HepG2 (cell line): ENCODE measurements around the gene FGGY. TPM values are rescaled to one million over a fixed set of nuclear protein-coding genes. Genes with fewer than 3 reads are reported as not detected.

ENCODE experiments used
- AGO1 ChIP-seq: fragments of 200-400 bp; formaldehyde crosslinking; IDR thresholded peaks from 2 replicates; pipeline ENCODE4 v1.6.1; 2017; ENCODE audit warnings: mild to moderate bottlenecking, low read depth, low read length, moderate library complexity; ENCODE audit not compliant: poor library complexity, severe bottlenecking
- HMGA1 ChIP-seq: sonication (generic); formaldehyde crosslinking; conservative IDR thresholded peaks from 2 replicates; pipeline ENCODE4 v1.4.0; 2020; ENCODE audit warnings: missing genetic modification reagents
- KDM2A ChIP-seq: sonication (generic); formaldehyde crosslinking; IDR thresholded peaks from 2 replicates; pipeline ENCODE4 v1.4.0; 2020; ENCODE audit warnings: low read depth, missing genetic modification reagents, borderline replicate concordance
- NFE2L1 ChIP-seq: sonication (generic); formaldehyde crosslinking; IDR thresholded peaks from 2 replicates; pipeline ENCODE4 v1.4.0; 2020; ENCODE audit warnings: missing genetic modification reagents, mild to moderate bottlenecking, borderline replicate concordance
- NKX3-1 ChIP-seq: sonication (generic); formaldehyde crosslinking; IDR thresholded peaks from 2 replicates; pipeline ENCODE4 v1.5.0; 2020; ENCODE audit warnings: missing genetic modification reagents
- SIN3B ChIP-seq: fragments of 150-350 bp; IDR thresholded peaks from 2 replicates; pipeline ENCODE4 v1.6.1; 2014; ENCODE audit warnings: low read length
- TCF7 ChIP-seq: sonication (generic); IDR thresholded peaks from 2 replicates; pipeline ENCODE4 v1.6.1; 2016; ENCODE audit warnings: antibody characterized with exemption, low read depth
- TOE1 ChIP-seq: sonication (generic); formaldehyde crosslinking; IDR thresholded peaks from 2 replicates; pipeline ENCODE4 v1.4.0; 2020; ENCODE audit warnings: mild to moderate bottlenecking, missing genetic modification reagents
- ZBTB34 ChIP-seq: sonication (generic); formaldehyde crosslinking; IDR thresholded peaks from 2 replicates; pipeline ENCODE4 v1.8.0; 2022; ENCODE audit warnings: mild to moderate bottlenecking, missing genetic modification reagents
- ZNF160 ChIP-seq: sonication (generic); formaldehyde crosslinking; IDR thresholded peaks from 2 replicates; pipeline ENCODE4 v1.8.0; 2022; ENCODE audit warnings: mild to moderate bottlenecking, inconsistent platforms, missing genetic modification reagents
- ZNF431 ChIP-seq: sonication (generic); formaldehyde crosslinking; IDR thresholded peaks from 2 replicates; pipeline ENCODE4 v1.9.0; 2022; ENCODE audit warnings: missing genetic modification reagents, low read depth, mild to moderate bottlenecking, borderline replicate concordance
- ZNF580 ChIP-seq: IDR thresholded peaks from 2 replicates; pipeline ENCODE4 v1.6.1; 2016; ENCODE audit warnings: low read depth, borderline replicate concordance
- ZNF605 ChIP-seq: sonication (generic); formaldehyde crosslinking; IDR thresholded peaks from 2 replicates; pipeline ENCODE4 v1.8.0; 2022; ENCODE audit warnings: mild to moderate bottlenecking, missing genetic modification reagents
- polyA plus RNA-seq, 8 experiments: library from polyadenylated mRNA; depleted of rRNA in 3 of 8; stranded (reverse) in 7 of 8; unstranded in 1 of 8; fragments of >200 nt; fragmentation: Illumina TruSeq in 4 of 8; extraction: Trizol in 4 of 8; gene quantifications; 2 replicates each; pipeline versions ENCODE4 v1.2.1 to v1.2.3, GENCODE V29; 2011 to 2016; ENCODE audit warnings: low read depth in 4 of 8, missing spikeins in 1 of 8, mixed read lengths in 1 of 8; ENCODE audit not compliant: insufficient read depth in 1 of 8
- total RNA-seq, 5 experiments: library from RNA; depleted of rRNA; stranded (reverse); fragments of >200 nt; fragmentation: Illumina TruSeq; extraction: Trizol; gene quantifications; 2 replicates each; pipeline ENCODE4 v1.2.3, GENCODE V29; 2016; ENCODE audit warnings: low read depth in 1 of 5
- TF ChIP-seq, protein P1 (sequence below), 2 experiments: sonication (generic) in 1 of 2; formaldehyde crosslinking in 1 of 2; IDR thresholded peaks; 2 replicates each; pipeline versions ENCODE4 v1.4.0 to v1.6.1; 2018 to 2020; ENCODE audit warnings: missing genetic modification reagents in 2 of 2, borderline replicate concordance in 1 of 2, low read depth in 1 of 2, mild to moderate bottlenecking in 1 of 2, missing biosample characterization in 1 of 2
- TF ChIP-seq, protein P2 (sequence below): sonication (generic); formaldehyde crosslinking; IDR thresholded peaks from 2 replicates; pipeline ENCODE4 v1.5.0; 2020; ENCODE audit warnings: missing genetic modification reagents, mild to moderate bottlenecking, borderline replicate concordance
- TF ChIP-seq, protein P3 (sequence below): sonication (generic); formaldehyde crosslinking; IDR thresholded peaks from 2 replicates; pipeline ENCODE4 v1.4.0; 2020; ENCODE audit warnings: missing genetic modification reagents
- TF ChIP-seq, protein P4 (sequence below): sonication (generic); formaldehyde crosslinking; conservative IDR thresholded peaks from 2 replicates; pipeline ENCODE4 v1.4.0; 2020; ENCODE audit warnings: missing genetic modification reagents
- TF ChIP-seq, protein P5 (sequence below): sonication (generic); formaldehyde crosslinking; IDR thresholded peaks from 2 replicates; pipeline ENCODE4 v1.4.0; 2020; ENCODE audit warnings: missing genetic modification reagents

The FGGY gene
- total and polyA plus RNA-seq, 2 of the 13 experiments (the other 11 are each of a cell fraction or from before 2014, with no cell fraction given), result 15.7 to 27.5 TPM

GRCh38 chr1:59296358-59297256 is at the start of gene FGGY (continued):
- TF ChIP-seq SIN3B (no peak), TCF7 (no peak), TOE1 (no peak), KDM2A (CRISPR knock-in tag) (peak; percentile 62; the same call in 1 of the 2 replicates), ZNF431 (CRISPR knock-in tag) (no peak; the same call in 1 of the 2 replicates), NKX3-1 (CRISPR knock-in tag) (no peak), ZNF605 (CRISPR knock-in tag) (peak; percentile 82; the same call in 1 of the 2 replicates), NFE2L1 (no peak), ZNF160 (CRISPR knock-in tag) (no peak), ZNF580 (0 out of 2 replicates have a peak, but pooled peaks have one; percentile 23), AGO1 (no peak), HMGA1 (no peak), ZBTB34 (0 out of 2 replicates have a peak, but pooled peaks have one; percentile 20)
- TF ChIP-seq, protein P1, sequence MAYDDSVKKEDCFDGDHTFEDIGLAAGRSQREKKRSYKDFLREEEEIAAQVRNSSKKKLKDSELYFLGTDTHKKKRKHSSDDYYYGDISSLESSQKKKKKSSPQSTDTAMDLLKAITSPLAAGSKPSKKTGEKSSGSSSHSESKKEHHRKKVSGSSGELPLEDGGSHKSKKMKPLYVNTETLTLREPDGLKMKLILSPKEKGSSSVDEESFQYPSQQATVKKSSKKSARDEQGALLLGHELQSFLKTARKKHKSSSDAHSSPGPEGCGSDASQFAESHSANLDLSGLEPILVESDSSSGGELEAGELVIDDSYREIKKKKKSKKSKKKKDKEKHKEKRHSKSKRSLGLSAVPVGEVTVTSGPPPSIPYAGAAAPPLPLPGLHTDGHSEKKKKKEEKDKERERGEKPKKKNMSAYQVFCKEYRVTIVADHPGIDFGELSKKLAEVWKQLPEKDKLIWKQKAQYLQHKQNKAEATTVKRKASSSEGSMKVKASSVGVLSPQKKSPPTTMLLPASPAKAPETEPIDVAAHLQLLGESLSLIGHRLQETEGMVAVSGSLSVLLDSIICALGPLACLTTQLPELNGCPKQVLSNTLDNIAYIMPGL (CRISPR knock-in tag; IDR thresholded peaks at IDR 0.05; ENCODE audit: borderline replicate concordance in 1 of 2, low read depth in 1 of 2), result peak; percentile 20 to 58; a peak in 3 of 4 replicates
- TF ChIP-seq, protein P2, sequence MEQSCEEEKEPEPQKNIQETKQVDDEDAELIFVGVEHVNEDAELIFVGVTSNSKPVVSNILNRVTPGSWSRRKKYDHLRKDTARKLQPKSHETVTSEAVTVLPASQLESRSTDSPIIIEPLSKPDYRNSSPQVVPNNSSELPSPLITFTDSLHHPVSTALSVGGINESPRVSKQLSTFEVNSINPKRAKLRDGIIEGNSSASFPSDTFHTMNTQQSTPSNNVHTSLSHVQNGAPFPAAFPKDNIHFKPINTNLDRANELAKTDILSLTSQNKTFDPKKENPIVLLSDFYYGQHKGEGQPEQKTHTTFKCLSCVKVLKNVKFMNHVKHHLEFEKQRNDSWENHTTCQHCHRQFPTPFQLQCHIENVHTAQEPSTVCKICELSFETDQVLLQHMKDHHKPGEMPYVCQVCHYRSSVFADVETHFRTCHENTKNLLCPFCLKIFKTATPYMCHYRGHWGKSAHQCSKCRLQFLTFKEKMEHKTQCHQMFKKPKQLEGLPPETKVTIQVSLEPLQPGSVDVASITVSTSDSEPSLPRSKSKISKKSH (CRISPR knock-in tag), result no peak
- TF ChIP-seq, protein P3, sequence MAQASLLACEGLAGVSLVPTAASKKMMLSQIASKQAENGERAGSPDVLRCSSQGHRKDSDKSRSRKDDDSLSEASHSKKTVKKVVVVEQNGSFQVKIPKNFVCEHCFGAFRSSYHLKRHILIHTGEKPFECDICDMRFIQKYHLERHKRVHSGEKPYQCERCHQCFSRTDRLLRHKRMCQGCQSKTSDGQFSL, result no peak
- TF ChIP-seq, protein P4, sequence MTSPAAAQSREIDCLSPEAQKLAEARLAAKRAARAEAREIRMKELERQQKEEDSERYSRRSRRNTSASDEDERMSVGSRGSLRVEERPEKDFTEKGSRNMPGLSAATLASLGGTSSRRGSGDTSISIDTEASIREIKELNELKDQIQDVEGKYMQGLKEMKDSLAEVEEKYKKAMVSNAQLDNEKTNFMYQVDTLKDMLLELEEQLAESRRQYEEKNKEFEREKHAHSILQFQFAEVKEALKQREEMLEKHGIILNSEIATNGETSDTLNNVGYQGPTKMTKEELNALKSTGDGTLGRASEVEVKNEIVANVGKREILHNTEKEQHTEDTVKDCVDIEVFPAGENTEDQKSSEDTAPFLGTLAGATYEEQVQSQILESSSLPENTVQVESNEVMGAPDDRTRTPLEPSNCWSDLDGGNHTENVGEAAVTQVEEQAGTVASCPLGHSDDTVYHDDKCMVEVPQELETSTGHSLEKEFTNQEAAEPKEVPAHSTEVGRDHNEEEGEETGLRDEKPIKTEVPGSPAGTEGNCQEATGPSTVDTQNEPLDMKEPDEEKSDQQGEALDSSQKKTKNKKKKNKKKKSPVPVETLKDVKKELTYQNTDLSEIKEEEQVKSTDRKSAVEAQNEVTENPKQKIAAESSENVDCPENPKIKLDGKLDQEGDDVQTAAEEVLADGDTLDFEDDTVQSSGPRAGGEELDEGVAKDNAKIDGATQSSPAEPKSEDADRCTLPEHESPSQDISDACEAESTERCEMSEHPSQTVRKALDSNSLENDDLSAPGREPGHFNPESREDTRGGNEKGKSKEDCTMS (CRISPR knock-in tag), result no peak
- TF ChIP-seq, protein P5, sequence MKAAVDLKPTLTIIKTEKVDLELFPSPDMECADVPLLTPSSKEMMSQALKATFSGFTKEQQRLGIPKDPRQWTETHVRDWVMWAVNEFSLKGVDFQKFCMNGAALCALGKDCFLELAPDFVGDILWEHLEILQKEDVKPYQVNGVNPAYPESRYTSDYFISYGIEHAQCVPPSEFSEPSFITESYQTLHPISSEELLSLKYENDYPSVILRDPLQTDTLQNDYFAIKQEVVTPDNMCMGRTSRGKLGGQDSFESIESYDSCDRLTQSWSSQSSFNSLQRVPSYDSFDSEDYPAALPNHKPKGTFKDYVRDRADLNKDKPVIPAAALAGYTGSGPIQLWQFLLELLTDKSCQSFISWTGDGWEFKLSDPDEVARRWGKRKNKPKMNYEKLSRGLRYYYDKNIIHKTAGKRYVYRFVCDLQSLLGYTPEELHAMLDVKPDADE (CRISPR knock-in tag), result no peak
